Measurements from ENCODE around the gene C3orf70.
"Not testable (repeated sequence)": the region's sequence is repeated elsewhere in the genome, so short reads cannot be mapped to it uniquely, and the experiment has no call there.

C3orf70 gene

DNA sequence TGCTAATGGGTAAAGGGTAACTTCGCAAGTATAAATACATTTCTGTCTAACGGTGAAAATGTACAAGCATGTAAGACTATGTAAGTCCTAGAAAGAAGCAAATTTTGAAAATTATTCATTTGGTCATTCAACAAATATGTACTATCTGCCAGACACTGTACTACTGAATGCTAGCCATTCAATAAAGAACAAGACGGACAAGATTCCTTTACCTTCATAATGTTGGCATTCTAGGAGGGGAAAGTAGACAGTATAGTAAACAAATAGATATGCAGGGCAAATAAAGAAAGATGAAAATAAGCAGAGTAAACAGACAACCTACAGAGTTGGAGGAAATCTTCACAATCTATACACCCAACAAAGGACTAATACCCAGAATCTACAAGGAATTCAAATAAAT is 32.7 kb downstream of the C3orf70 start:
- Histone ChIP-seq H3K4me1 (ENCODE audit: control insufficient read depth, insufficient read depth, low read length, poor library complexity, severe bottlenecking) (no peaks in the 10 kb centered on the region), H3K27me3 (replicated peaks; ENCODE audit: control insufficient read depth, insufficient read depth, low read length, poor library complexity, severe bottlenecking) (no peaks in the 10 kb centered on the region), H3K27ac (ENCODE audit: insufficient read depth, low read length, poor library complexity, severe bottlenecking) (no peak overlapping the region), H3K36me3 (ENCODE audit: control insufficient read depth, insufficient read depth, low read length) (no peaks in the 10 kb centered on the region), H3K4me3 (ENCODE audit: insufficient read depth, low read depth, low read length, poor library complexity, severe bottlenecking) (no peak overlapping the region), H3K9me3 (ENCODE audit: control insufficient read depth, low read length) (no peaks in the 10 kb centered on the region)
- DNase-seq, result no peak

DNA sequence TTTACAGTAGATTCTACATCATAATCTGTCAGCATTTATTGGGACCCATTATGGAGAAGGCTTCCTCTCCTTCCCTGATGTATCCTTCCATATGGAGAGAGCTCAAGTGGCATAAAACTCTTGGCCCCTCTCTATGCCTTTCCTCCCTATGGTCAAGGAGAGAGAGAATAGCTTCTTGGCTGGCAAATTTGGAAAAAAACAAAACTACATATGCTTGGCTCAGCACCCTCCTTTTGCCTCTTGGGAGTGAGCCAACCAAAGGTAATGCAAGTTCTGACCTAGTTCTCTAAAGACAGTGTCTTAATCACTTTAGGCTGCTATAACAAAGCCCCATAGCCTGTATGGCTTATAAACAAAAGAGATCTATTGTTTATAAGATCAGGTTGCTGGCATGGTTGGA is 37.5 kb downstream of the C3orf70 start:
- no peaks in the 10 kb centered on the region for H3K9me3 ChIP-seq (ENCODE audit: control insufficient read depth, low read length)
- DNase-seq, result no peak
- H3K36me3 ChIP-seq (ENCODE audit: control insufficient read depth, insufficient read depth, low read length), result no peaks in the 10 kb centered on the region
- no peaks in the 10 kb centered on the region for H3K4me1 ChIP-seq (ENCODE audit: control insufficient read depth, insufficient read depth, low read length, poor library complexity, severe bottlenecking)
- H3K27ac ChIP-seq (ENCODE audit: insufficient read depth, low read length, poor library complexity, severe bottlenecking), result no peak overlapping the region
- H3K27me3 ChIP-seq (replicated peaks; ENCODE audit: control insufficient read depth, insufficient read depth, low read length, poor library complexity, severe bottlenecking), result no peaks in the 10 kb centered on the region
- H3K4me3 ChIP-seq (ENCODE audit: insufficient read depth, low read depth, low read length, poor library complexity, severe bottlenecking), result no peak overlapping the region

- no peaks in the 10 kb centered on the region for H3K27me3 ChIP-seq (replicated peaks; ENCODE audit: control insufficient read depth, insufficient read depth, low read length, poor library complexity, severe bottlenecking)
- no peak overlapping the region for H3K27ac ChIP-seq (ENCODE audit: insufficient read depth, low read length, poor library complexity, severe bottlenecking)
- DNase-seq, result no peak
- H3K4me1 ChIP-seq (ENCODE audit: control insufficient read depth, insufficient read depth, low read length, poor library complexity, severe bottlenecking), result no peaks in the 10 kb centered on the region
- H3K36me3 ChIP-seq (ENCODE audit: control insufficient read depth, insufficient read depth, low read length), result no peaks in the 10 kb centered on the region
- H3K4me3 ChIP-seq (ENCODE audit: insufficient read depth, low read depth, low read length, poor library complexity, severe bottlenecking), result no peak overlapping the region
- H3K9me3 ChIP-seq (ENCODE audit: control insufficient read depth, low read length), result no peaks in the 10 kb centered on the region
These were observed 38.1 kb downstream of the C3orf70 start for GRCh38 chr3:185114756-185115155.

GRCh38 chr3:185112186-185112585 is 40.7 kb downstream of the C3orf70 start:
- no peak overlapping the region for H3K27ac ChIP-seq (ENCODE audit: insufficient read depth, low read length, poor library complexity, severe bottlenecking)
- H3K4me1 ChIP-seq (ENCODE audit: control insufficient read depth, insufficient read depth, low read length, poor library complexity, severe bottlenecking), result no peaks in the 10 kb centered on the region
- H3K27me3 ChIP-seq (replicated peaks; ENCODE audit: control insufficient read depth, insufficient read depth, low read length, poor library complexity, severe bottlenecking), result no peaks in the 10 kb centered on the region
- H3K9me3 ChIP-seq (ENCODE audit: control insufficient read depth, low read length), result no peaks in the 10 kb centered on the region
- no peaks in the 10 kb centered on the region for H3K36me3 ChIP-seq (ENCODE audit: control insufficient read depth, insufficient read depth, low read length)
- no peak overlapping the region for H3K4me3 ChIP-seq (ENCODE audit: insufficient read depth, low read depth, low read length, poor library complexity, severe bottlenecking)
- no peak for DNase-seq

DNA sequence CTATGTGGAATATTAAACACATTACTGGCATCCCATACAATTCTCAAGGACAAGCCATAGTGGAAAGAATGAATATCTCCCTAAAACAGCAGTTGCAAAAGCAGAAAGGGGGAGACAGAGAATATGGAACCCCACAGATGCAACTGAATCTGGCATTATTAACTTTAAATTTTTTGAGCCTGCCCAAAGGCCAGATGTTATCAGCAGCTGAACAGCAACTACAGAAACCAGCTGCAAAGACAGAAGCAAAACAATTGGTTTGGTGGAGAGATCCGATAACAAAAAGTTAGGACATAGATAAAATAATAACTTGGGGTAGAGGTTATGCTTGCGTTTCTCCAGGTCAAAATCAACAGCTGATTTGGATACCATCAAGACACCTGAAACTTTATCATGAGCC is 43.8 kb downstream of the C3orf70 start:
- H3K27me3 ChIP-seq (replicated peaks; ENCODE audit: control insufficient read depth, insufficient read depth, low read length, poor library complexity, severe bottlenecking); H3K4me3 ChIP-seq (ENCODE audit: insufficient read depth, low read depth, low read length, poor library complexity, severe bottlenecking); DNase-seq; H3K9me3 ChIP-seq (ENCODE audit: control insufficient read depth, low read length); H3K27ac ChIP-seq (ENCODE audit: insufficient read depth, low read length, poor library complexity, severe bottlenecking); H3K4me1 ChIP-seq (ENCODE audit: control insufficient read depth, insufficient read depth, low read length, poor library complexity, severe bottlenecking); H3K36me3 ChIP-seq (ENCODE audit: control insufficient read depth, insufficient read depth, low read length): not testable (repeated sequence)

GRCh38 chr3:185106256-185106890 is 46.5 kb downstream of the C3orf70 start:
- not testable (repeated sequence) for H3K27ac ChIP-seq (ENCODE audit: insufficient read depth, low read length, poor library complexity, severe bottlenecking); H3K4me3 ChIP-seq (ENCODE audit: insufficient read depth, low read depth, low read length, poor library complexity, severe bottlenecking); H3K27me3 ChIP-seq (replicated peaks; ENCODE audit: control insufficient read depth, insufficient read depth, low read length, poor library complexity, severe bottlenecking); H3K4me1 ChIP-seq (ENCODE audit: control insufficient read depth, insufficient read depth, low read length, poor library complexity, severe bottlenecking); H3K9me3 ChIP-seq (ENCODE audit: control insufficient read depth, low read length); DNase-seq; H3K36me3 ChIP-seq (ENCODE audit: control insufficient read depth, insufficient read depth, low read length)

GRCh38 chr3:185103359-185104127 is 49.3 kb downstream of the C3orf70 start:
- Histone ChIP-seq H3K9me3 (ENCODE audit: control insufficient read depth, low read length) (no peaks in the 10 kb centered on the region), H3K36me3 (ENCODE audit: control insufficient read depth, insufficient read depth, low read length) (no peaks in the 10 kb centered on the region), H3K27me3 (replicated peaks; ENCODE audit: control insufficient read depth, insufficient read depth, low read length, poor library complexity, severe bottlenecking) (no peaks in the 10 kb centered on the region), H3K27ac (ENCODE audit: insufficient read depth, low read length, poor library complexity, severe bottlenecking) (no peak overlapping the region), H3K4me1 (ENCODE audit: control insufficient read depth, insufficient read depth, low read length, poor library complexity, severe bottlenecking) (no peaks in the 10 kb centered on the region), H3K4me3 (ENCODE audit: insufficient read depth, low read depth, low read length, poor library complexity, severe bottlenecking) (no peak overlapping the region)
- no peak for DNase-seq

DNA sequence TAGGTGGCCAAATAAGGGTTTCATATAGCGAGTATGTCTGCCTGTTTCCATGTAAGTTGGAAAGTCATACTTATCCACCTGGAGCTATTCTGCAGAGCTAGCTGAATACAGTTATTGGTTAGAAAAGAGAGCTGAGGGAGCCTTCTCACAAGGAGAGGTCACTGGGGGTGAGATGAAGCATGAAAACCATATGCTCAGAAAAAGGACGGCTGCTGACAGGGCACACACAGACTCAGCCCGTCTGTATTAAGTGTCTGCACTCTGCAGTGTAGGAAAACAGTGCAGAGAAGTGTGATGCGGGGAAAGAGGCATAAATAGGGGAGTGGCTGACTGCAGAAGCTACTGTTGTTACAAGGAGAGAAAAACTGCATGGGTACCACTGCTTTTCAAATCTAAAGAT is 58.2 kb downstream of the C3orf70 start:
- no peak for DNase-seq
- Histone ChIP-seq H3K9me3 (ENCODE audit: control insufficient read depth, low read length) (no peaks in the 10 kb centered on the region), H3K4me1 (ENCODE audit: control insufficient read depth, insufficient read depth, low read length, poor library complexity, severe bottlenecking) (no peaks in the 10 kb centered on the region), H3K27ac (ENCODE audit: insufficient read depth, low read length, poor library complexity, severe bottlenecking) (no peak overlapping the region), H3K27me3 (replicated peaks; ENCODE audit: control insufficient read depth, insufficient read depth, low read length, poor library complexity, severe bottlenecking) (no peaks in the 10 kb centered on the region), H3K4me3 (ENCODE audit: insufficient read depth, low read depth, low read length, poor library complexity, severe bottlenecking) (no peak overlapping the region), H3K36me3 (ENCODE audit: control insufficient read depth, insufficient read depth, low read length) (no peaks in the 10 kb centered on the region)

- no peak for DNase-seq
- Histone ChIP-seq H3K4me1 (ENCODE audit: control insufficient read depth, insufficient read depth, low read length, poor library complexity, severe bottlenecking) (no peaks in the 10 kb centered on the region), H3K9me3 (ENCODE audit: control insufficient read depth, low read length) (no peaks in the 10 kb centered on the region), H3K4me3 (ENCODE audit: insufficient read depth, low read depth, low read length, poor library complexity, severe bottlenecking) (no peak overlapping the region), H3K27ac (ENCODE audit: insufficient read depth, low read length, poor library complexity, severe bottlenecking) (no peak overlapping the region), H3K36me3 (ENCODE audit: control insufficient read depth, insufficient read depth, low read length) (no peaks in the 10 kb centered on the region), H3K27me3 (replicated peaks; ENCODE audit: control insufficient read depth, insufficient read depth, low read length, poor library complexity, severe bottlenecking) (no peaks in the 10 kb centered on the region)
These were observed 59.7 kb downstream of the C3orf70 start for GRCh38 chr3:185093116-185093515.

- H3K27ac ChIP-seq (ENCODE audit: insufficient read depth, low read length, poor library complexity, severe bottlenecking), result no peak overlapping the region
- H3K4me1 ChIP-seq (ENCODE audit: control insufficient read depth, insufficient read depth, low read length, poor library complexity, severe bottlenecking), result no peaks in the 10 kb centered on the region
- no peaks in the 10 kb centered on the region for H3K9me3 ChIP-seq (ENCODE audit: control insufficient read depth, low read length)
- no peaks in the 10 kb centered on the region for H3K27me3 ChIP-seq (replicated peaks; ENCODE audit: control insufficient read depth, insufficient read depth, low read length, poor library complexity, severe bottlenecking)
- no peaks in the 10 kb centered on the region for H3K36me3 ChIP-seq (ENCODE audit: control insufficient read depth, insufficient read depth, low read length)
- no peak for DNase-seq
- H3K4me3 ChIP-seq (ENCODE audit: insufficient read depth, low read depth, low read length, poor library complexity, severe bottlenecking), result no peak overlapping the region
These were observed 62.0 kb downstream of the C3orf70 start for GRCh38 chr3:185090811-185091210.
